GM23338 (cell line): ENCODE measurements around the gene SPATA18. TPM values are rescaled to one million over a fixed set of nuclear protein-coding genes. Genes with fewer than 3 reads are reported as not detected.

Source experiments
- ATAC-seq: fragments of 200-7000 bp; cut with Tn5 transposase; 3 replicates; pipeline ENCODE4 v1.9.1; 2020
- DNase-seq: peaks from one replicate; pipeline ENCODE4 v3.0.0-alpha.2; 2015; ENCODE audit warnings: low spot score
- H2AFZ ChIP-seq: fragments of 200-600 bp; sonication (generic); 2 replicates; pipeline ENCODE4 v1.8.0; 2016; ENCODE audit warnings: antibody characterized with exemption, mild to moderate bottlenecking, moderate library complexity
- H3F3A ChIP-seq: fragments of 200-600 bp; sonication (generic); replicated peaks from 2 replicates; pipeline ENCODE4 v1.8.0; 2017; ENCODE audit warnings: antibody characterized with exemption, mixed run types, low read depth
- H3K27ac ChIP-seq: fragments of 200-600 bp; sonication (generic); 2 replicates; pipeline ENCODE4 v1.6.1; 2016; ENCODE audit warnings: low read depth
- H3K27me3 ChIP-seq: fragments of 200-600 bp; sonication (generic); 2 replicates; pipeline ENCODE4 v1.8.0; 2016; ENCODE audit warnings: mild to moderate bottlenecking, mixed run types, moderate library complexity; ENCODE audit not compliant: insufficient read depth
- H3K36me3 ChIP-seq: fragments of 200-600 bp; sonication (generic); 2 replicates; pipeline ENCODE4 v1.8.0; 2016; ENCODE audit warnings: mild to moderate bottlenecking; ENCODE audit not compliant: insufficient read depth
- H3K4me1 ChIP-seq: fragments of 200-600 bp; sonication (generic); 2 replicates; pipeline ENCODE4 v1.8.0; 2016; ENCODE audit warnings: mild to moderate bottlenecking, moderate library complexity; ENCODE audit not compliant: insufficient read depth
- H3K4me2 ChIP-seq: fragments of 200-600 bp; sonication (generic); 2 replicates; pipeline ENCODE4 v1.7.1; 2017; ENCODE audit warnings: mixed run types
- H3K4me3 ChIP-seq: fragments of 200-600 bp; sonication (generic); 2 replicates; pipeline ENCODE4 v1.6.1; 2016; ENCODE audit warnings: mixed run types
- H3K79me2 ChIP-seq: fragments of 200-600 bp; sonication (generic); replicated peaks from 2 replicates; pipeline ENCODE4 v1.8.0; 2017; ENCODE audit warnings: mild to moderate bottlenecking; ENCODE audit not compliant: insufficient read depth
- H3K9me2 ChIP-seq: fragments of 200-600 bp; sonication (generic); 2 replicates; pipeline ENCODE4 v1.8.0; 2017; ENCODE audit not compliant: insufficient read depth
- H4K20me1 ChIP-seq: fragments of 200-600 bp; sonication (generic); replicated peaks from 2 replicates; pipeline ENCODE4 v1.8.0; 2017; ENCODE audit warnings: mild to moderate bottlenecking; ENCODE audit not compliant: insufficient read depth
- H3K27ac Mint-ChIP-seq: 2 replicates; pipeline ENCODE4 v1.8.0; 2020; ENCODE audit warnings: inconsistent platforms, mild to moderate bottlenecking, moderate library complexity, mixed read lengths
- H3K27me3 Mint-ChIP-seq: 3 replicates; pipeline ENCODE4 v1.8.0; 2022; ENCODE audit warnings: low read depth, mild to moderate bottlenecking, moderate library complexity, mixed read lengths, inconsistent platforms; ENCODE audit not compliant: insufficient read depth, poor library complexity
- H3K36me3 Mint-ChIP-seq: 3 replicates; pipeline ENCODE4 v1.8.0; 2021; ENCODE audit warnings: low read depth, mild to moderate bottlenecking, inconsistent platforms, moderate library complexity, mixed read lengths
- H3K4me1 Mint-ChIP-seq: 3 replicates; pipeline ENCODE4 v1.8.0; 2020; ENCODE audit warnings: mild to moderate bottlenecking, inconsistent platforms, mixed read lengths
- H3K4me3 Mint-ChIP-seq: 3 replicates; pipeline ENCODE4 v1.8.0; 2021; ENCODE audit warnings: moderate library complexity, mild to moderate bottlenecking, inconsistent platforms, mixed read lengths
- H3K9me3 Mint-ChIP-seq: 3 replicates; pipeline ENCODE4 v1.8.0; 2020; ENCODE audit warnings: moderate library complexity, mild to moderate bottlenecking, inconsistent platforms, mixed read lengths
- CREB1 ChIP-seq: fragments of 250-450 bp; sonication (Bioruptor Pico); IDR thresholded peaks from 2 replicates; pipeline ENCODE4 v1.5.0; 2020; ENCODE audit warnings: low read depth, mild to moderate bottlenecking, moderate library complexity
- EZH2 ChIP-seq: fragments of 200-600 bp; sonication (generic); IDR thresholded peaks from one replicate; pipeline ENCODE4 v1.8.0; 2017; ENCODE audit warnings: antibody characterized with exemption, mild to moderate bottlenecking, low read depth; ENCODE audit not compliant: unreplicated experiment
- EZH2phosphoT487 ChIP-seq: fragments of 200-600 bp; sonication (generic); IDR thresholded peaks from one replicate; pipeline ENCODE4 v1.8.1; 2018; ENCODE audit warnings: antibody characterized with exemption; ENCODE audit not compliant: unreplicated experiment
- JUNB ChIP-seq: IDR thresholded peaks from one replicate; pipeline ENCODE4 v1.6.1; 2016; ENCODE audit warnings: antibody characterized with exemption; ENCODE audit not compliant: unreplicated experiment
- NANOG ChIP-seq: IDR thresholded peaks from 2 replicates; pipeline ENCODE4 v1.6.1; 2016; ENCODE audit warnings: antibody characterized with exemption, borderline replicate concordance
- POLR2AphosphoS5 ChIP-seq: IDR thresholded peaks from 2 replicates; pipeline ENCODE4 v1.6.1; 2016; ENCODE audit warnings: antibody characterized with exemption, low read depth
- STAT1 ChIP-seq: IDR thresholded peaks from one replicate; pipeline ENCODE4 v1.6.1; 2016; ENCODE audit warnings: antibody characterized with exemption; ENCODE audit not compliant: unreplicated experiment
- ZNF114 ChIP-seq: fragments of 250-450 bp; sonication (Bioruptor Pico); IDR thresholded peaks from 2 replicates; pipeline ENCODE4 v1.5.0; 2020; ENCODE audit warnings: mild to moderate bottlenecking, moderate library complexity
- ZNF331 ChIP-seq: fragments of 250-450 bp; sonication (Bioruptor Pico); IDR thresholded peaks from 2 replicates; pipeline ENCODE4 v1.5.0; 2020; ENCODE audit warnings: low read depth, mild to moderate bottlenecking, moderate library complexity
- polyA plus RNA-seq: library from polyadenylated mRNA; unstranded; fragments of >200 nt; fragmentation: Nextera tagmentation; extraction: Ambion mirVana; gene quantifications from 2 replicates; pipeline ENCODE4 v1.2.1, GENCODE V29; 2016
- total RNA-seq: library from RNA; depleted of rRNA; stranded (reverse); fragments of >200 nt; shearing (Covaris generic); gene quantifications from 2 replicates; pipeline ENCODE4 v1.2.3, GENCODE V29; 2014
- TF ChIP-seq, protein P1 (sequence below): IDR thresholded peaks from one replicate; pipeline ENCODE4 v1.6.1; 2018; ENCODE audit warnings: antibody characterized with exemption; ENCODE audit not compliant: unreplicated experiment
- TF ChIP-seq, protein P2 (sequence below): IDR thresholded peaks from 2 replicates; pipeline ENCODE4 v1.6.1; 2016; ENCODE audit warnings: antibody characterized with exemption
- TF ChIP-seq, protein P3 (sequence below): fragments of 250-450 bp; sonication (Bioruptor Pico); IDR thresholded peaks from 2 replicates; pipeline ENCODE4 v1.5.0; 2020; ENCODE audit warnings: mild to moderate bottlenecking, moderate library complexity
- TF ChIP-seq, protein P4 (sequence below), 2 experiments: fragments of 200-600 bp in 1 of 2; sonication (generic) in 1 of 2; conservative IDR thresholded peaks; 2 replicates each; pipeline versions ENCODE4 v1.5.1 to v1.6.1; 2016 to 2017; ENCODE audit warnings: antibody characterized with exemption in 2 of 2, low read depth in 2 of 2, mild to moderate bottlenecking in 2 of 2, moderate library complexity in 1 of 2

SPATA18 gene
- total and polyA plus RNA-seq, 2 experiments from 2014 or later, result 1.5 to 2.5 TPM

DNA sequence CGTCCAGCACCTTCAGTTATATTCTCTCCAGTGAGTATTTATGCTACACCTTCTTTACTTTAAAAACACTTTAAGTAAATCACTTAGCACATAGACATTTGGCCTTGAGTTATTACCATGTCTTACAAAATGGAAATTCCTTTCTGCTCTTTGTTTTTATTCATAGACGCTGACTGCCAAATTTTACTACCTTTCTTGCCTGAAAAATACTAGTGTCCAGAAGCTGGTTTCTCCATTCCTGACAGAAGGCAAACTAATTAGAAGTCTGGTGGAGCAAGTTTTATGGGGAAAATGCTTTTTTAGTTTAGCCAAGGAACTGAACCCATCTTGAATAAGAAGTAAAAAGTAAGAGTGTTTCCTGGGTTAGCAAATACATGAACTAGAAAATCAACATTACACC lies 65.5 kb downstream of the SPATA18 start:
- H3K4me1 Mint-ChIP-seq, result no peaks in the 10 kb centered on the region
- Histone ChIP-seq H2AFZ (no peak overlapping the region), H3F3A (no peaks in the 10 kb centered on the region), H3K27me3 (no peaks in the 10 kb centered on the region), H3K9me2 (no peaks in the 10 kb centered on the region), H3K79me2 (no peaks in the 10 kb centered on the region), H3K27ac (no peak overlapping the region), H4K20me1 (no peaks in the 10 kb centered on the region), H3K4me3 (no peak overlapping the region), H3K4me2 (no peak overlapping the region), H3K36me3 (no peaks in the 10 kb centered on the region), H3K4me1 (no peaks in the 10 kb centered on the region)
- no peak overlapping the region for H3K27ac Mint-ChIP-seq
- ATAC-seq, result no peak
- DNase-seq, result no peak
- peaks cover 2% of the 10 kb centered on the region for H3K27me3 Mint-ChIP-seq
- no peaks in the 10 kb centered on the region; the same call in 2 of the 3 replicates for H3K9me3 Mint-ChIP-seq
- no peak overlapping the region for H3K4me3 Mint-ChIP-seq
- TF ChIP-seq, protein P1, sequence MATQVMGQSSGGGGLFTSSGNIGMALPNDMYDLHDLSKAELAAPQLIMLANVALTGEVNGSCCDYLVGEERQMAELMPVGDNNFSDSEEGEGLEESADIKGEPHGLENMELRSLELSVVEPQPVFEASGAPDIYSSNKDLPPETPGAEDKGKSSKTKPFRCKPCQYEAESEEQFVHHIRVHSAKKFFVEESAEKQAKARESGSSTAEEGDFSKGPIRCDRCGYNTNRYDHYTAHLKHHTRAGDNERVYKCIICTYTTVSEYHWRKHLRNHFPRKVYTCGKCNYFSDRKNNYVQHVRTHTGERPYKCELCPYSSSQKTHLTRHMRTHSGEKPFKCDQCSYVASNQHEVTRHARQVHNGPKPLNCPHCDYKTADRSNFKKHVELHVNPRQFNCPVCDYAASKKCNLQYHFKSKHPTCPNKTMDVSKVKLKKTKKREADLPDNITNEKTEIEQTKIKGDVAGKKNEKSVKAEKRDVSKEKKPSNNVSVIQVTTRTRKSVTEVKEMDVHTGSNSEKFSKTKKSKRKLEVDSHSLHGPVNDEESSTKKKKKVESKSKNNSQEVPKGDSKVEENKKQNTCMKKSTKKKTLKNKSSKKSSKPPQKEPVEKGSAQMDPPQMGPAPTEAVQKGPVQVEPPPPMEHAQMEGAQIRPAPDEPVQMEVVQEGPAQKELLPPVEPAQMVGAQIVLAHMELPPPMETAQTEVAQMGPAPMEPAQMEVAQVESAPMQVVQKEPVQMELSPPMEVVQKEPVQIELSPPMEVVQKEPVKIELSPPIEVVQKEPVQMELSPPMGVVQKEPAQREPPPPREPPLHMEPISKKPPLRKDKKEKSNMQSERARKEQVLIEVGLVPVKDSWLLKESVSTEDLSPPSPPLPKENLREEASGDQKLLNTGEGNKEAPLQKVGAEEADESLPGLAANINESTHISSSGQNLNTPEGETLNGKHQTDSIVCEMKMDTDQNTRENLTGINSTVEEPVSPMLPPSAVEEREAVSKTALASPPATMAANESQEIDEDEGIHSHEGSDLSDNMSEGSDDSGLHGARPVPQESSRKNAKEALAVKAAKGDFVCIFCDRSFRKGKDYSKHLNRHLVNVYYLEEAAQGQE, result no peak
- no peak for TF ChIP-seq EZH2phosphoT487
- TF ChIP-seq, protein P2, sequence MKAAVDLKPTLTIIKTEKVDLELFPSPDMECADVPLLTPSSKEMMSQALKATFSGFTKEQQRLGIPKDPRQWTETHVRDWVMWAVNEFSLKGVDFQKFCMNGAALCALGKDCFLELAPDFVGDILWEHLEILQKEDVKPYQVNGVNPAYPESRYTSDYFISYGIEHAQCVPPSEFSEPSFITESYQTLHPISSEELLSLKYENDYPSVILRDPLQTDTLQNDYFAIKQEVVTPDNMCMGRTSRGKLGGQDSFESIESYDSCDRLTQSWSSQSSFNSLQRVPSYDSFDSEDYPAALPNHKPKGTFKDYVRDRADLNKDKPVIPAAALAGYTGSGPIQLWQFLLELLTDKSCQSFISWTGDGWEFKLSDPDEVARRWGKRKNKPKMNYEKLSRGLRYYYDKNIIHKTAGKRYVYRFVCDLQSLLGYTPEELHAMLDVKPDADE, result no peak
- TF ChIP-seq NANOG, result no peak
- no peak for TF ChIP-seq CREB1 (CRISPR knock-in tag)
- TF ChIP-seq ZNF114 (CRISPR knock-in tag), result no peak
- TF ChIP-seq, protein P3, sequence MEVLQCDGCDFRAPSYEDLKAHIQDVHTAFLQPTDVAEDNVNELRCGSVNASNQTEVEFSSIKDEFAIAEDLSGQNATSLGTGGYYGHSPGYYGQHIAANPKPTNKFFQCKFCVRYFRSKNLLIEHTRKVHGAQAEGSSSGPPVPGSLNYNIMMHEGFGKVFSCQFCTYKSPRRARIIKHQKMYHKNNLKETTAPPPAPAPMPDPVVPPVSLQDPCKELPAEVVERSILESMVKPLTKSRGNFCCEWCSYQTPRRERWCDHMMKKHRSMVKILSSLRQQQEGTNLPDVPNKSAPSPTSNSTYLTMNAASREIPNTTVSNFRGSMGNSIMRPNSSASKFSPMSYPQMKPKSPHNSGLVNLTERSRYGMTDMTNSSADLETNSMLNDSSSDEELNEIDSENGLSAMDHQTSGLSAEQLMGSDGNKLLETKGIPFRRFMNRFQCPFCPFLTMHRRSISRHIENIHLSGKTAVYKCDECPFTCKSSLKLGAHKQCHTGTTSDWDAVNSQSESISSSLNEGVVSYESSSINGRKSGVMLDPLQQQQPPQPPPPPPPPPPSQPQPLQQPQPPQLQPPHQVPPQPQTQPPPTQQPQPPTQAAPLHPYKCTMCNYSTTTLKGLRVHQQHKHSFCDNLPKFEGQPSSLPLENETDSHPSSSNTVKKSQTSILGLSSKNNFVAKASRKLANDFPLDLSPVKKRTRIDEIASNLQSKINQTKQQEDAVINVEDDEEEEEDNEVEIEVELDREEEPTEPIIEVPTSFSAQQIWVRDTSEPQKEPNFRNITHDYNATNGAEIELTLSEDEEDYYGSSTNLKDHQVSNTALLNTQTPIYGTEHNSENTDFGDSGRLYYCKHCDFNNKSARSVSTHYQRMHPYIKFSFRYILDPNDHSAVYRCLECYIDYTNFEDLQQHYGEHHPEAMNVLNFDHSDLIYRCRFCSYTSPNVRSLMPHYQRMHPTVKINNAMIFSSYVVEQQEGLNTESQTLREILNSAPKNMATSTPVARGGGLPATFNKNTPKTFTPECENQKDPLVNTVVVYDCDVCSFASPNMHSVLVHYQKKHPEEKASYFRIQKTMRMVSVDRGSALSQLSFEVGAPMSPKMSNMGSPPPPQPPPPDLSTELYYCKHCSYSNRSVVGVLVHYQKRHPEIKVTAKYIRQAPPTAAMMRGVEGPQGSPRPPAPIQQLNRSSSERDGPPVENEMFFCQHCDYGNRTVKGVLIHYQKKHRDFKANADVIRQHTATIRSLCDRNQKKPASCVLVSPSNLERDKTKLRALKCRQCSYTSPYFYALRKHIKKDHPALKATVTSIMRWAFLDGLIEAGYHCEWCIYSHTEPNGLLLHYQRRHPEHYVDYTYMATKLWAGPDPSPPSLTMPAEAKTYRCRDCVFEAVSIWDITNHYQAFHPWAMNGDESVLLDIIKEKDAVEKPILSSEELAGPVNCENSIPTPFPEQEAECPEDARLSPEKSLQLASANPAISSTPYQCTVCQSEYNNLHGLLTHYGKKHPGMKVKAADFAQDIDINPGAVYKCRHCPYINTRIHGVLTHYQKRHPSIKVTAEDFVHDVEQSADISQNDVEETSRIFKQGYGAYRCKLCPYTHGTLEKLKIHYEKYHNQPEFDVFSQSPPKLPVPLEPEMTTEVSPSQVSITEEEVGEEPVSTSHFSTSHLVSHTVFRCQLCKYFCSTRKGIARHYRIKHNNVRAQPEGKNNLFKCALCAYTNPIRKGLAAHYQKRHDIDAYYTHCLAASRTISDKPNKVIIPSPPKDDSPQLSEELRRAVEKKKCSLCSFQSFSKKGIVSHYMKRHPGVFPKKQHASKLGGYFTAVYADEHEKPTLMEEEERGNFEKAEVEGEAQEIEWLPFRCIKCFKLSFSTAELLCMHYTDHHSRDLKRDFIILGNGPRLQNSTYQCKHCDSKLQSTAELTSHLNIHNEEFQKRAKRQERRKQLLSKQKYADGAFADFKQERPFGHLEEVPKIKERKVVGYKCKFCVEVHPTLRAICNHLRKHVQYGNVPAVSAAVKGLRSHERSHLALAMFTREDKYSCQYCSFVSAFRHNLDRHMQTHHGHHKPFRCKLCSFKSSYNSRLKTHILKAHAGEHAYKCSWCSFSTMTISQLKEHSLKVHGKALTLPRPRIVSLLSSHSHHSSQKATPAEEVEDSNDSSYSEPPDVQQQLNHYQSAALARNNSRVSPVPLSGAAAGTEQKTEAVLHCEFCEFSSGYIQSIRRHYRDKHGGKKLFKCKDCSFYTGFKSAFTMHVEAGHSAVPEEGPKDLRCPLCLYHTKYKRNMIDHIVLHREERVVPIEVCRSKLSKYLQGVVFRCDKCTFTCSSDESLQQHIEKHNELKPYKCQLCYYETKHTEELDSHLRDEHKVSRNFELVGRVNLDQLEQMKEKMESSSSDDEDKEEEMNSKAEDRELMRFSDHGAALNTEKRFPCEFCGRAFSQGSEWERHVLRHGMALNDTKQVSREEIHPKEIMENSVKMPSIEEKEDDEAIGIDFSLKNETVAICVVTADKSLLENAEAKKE, result no peak
- TF ChIP-seq, protein P4, sequence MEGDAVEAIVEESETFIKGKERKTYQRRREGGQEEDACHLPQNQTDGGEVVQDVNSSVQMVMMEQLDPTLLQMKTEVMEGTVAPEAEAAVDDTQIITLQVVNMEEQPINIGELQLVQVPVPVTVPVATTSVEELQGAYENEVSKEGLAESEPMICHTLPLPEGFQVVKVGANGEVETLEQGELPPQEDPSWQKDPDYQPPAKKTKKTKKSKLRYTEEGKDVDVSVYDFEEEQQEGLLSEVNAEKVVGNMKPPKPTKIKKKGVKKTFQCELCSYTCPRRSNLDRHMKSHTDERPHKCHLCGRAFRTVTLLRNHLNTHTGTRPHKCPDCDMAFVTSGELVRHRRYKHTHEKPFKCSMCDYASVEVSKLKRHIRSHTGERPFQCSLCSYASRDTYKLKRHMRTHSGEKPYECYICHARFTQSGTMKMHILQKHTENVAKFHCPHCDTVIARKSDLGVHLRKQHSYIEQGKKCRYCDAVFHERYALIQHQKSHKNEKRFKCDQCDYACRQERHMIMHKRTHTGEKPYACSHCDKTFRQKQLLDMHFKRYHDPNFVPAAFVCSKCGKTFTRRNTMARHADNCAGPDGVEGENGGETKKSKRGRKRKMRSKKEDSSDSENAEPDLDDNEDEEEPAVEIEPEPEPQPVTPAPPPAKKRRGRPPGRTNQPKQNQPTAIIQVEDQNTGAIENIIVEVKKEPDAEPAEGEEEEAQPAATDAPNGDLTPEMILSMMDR (conservative IDR thresholded peaks at IDR 0.05; ENCODE audit: low read depth in 2 of 2), result no peak
- TF ChIP-seq EZH2, result no peak
- no peak for TF ChIP-seq ZNF331 (CRISPR knock-in tag)
- no peak for TF ChIP-seq JUNB
- TF ChIP-seq STAT1, result no peak
- TF ChIP-seq POLR2AphosphoS5, result no peak
- H3K36me3 Mint-ChIP-seq, result no peaks in the 10 kb centered on the region
